IMR-90 (cell line): ENCODE results near the gene SNX32. TPM values are rescaled to one million over a fixed set of nuclear protein-coding genes. Genes with fewer than 3 reads are reported as not detected.

ENCODE experiments used
- ATAC-seq: fragments of 200-7000 bp; cut with Tn5 transposase; 2 replicates; pipeline ENCODE4 v1.9.1; 2020; ENCODE audit warnings: low read depth, mild to moderate bottlenecking, moderate library complexity
- BruUV-seq: library from RNA; stranded (reverse); fragments of 400-500 nt; replicated peaks from 2 replicates; lab custom pipeline; 2021; lab: Mats Ljungman, UMichigan
- CTCF ChIA-PET: fragments of 300-600 bp; formaldehyde crosslinking; extraction: SDS; loops from one replicate; lab custom pipeline; 2021; ENCODE audit warnings: antibody characterized with exemption; lab: Yijun Ruan, JAX
- POLR2A ChIA-PET: fragments of 300-600 bp; sonication (Branson Sonifier 250); formaldehyde crosslinking; loops from one replicate; lab custom pipeline; 2022; ENCODE audit warnings: antibody characterized with exemption; ENCODE audit not compliant: unreplicated experiment; lab: Charles Lee
- DNase-seq: peaks from one replicate; pipeline ENCODE4 v3.0.0; 2013
- H2AFZ ChIP-seq: replicated peaks from 2 replicates; pipeline ENCODE3; 2013; ENCODE audit warnings: low read length, mild to moderate bottlenecking; ENCODE audit not compliant: poor library complexity
- H2AK5ac ChIP-seq: 2 replicates; pipeline ENCODE4 v1.6.1; 2013; ENCODE audit warnings: low read depth, low read length, inconsistent platforms
- H2AK9ac ChIP-seq: replicated peaks from 2 replicates; pipeline ENCODE3; 2013; ENCODE audit warnings: mild to moderate bottlenecking, low read depth, low read length, moderate library complexity; ENCODE audit not compliant: poor library complexity
- H2BK120ac ChIP-seq: 2 replicates; pipeline ENCODE4 v1.6.1; 2013; ENCODE audit warnings: low read depth, low read length, inconsistent platforms
- H2BK15ac ChIP-seq: 3 replicates; pipeline ENCODE4 v1.6.1; 2013; ENCODE audit warnings: low read depth, low read length, inconsistent platforms
- H2BK20ac ChIP-seq: 2 replicates; pipeline ENCODE4 v1.6.1; 2013; ENCODE audit warnings: low read depth, mild to moderate bottlenecking, inconsistent platforms, low read length, moderate library complexity
- H2BK5ac ChIP-seq: 2 replicates; pipeline ENCODE4 v1.6.1; 2013; ENCODE audit warnings: mild to moderate bottlenecking, low read depth, low read length, inconsistent platforms; ENCODE audit not compliant: poor library complexity, severe bottlenecking
- H3K14ac ChIP-seq: replicated peaks from 2 replicates; pipeline ENCODE4 v1.6.1; 2013; ENCODE audit warnings: low read depth, low read length, inconsistent platforms
- H3K18ac ChIP-seq: 2 replicates; pipeline ENCODE4 v1.6.1; 2013; ENCODE audit warnings: low read depth, low read length, control low read depth
- H3K23ac ChIP-seq: 2 replicates; pipeline ENCODE4 v1.6.1; 2013; ENCODE audit warnings: low read depth, low read length, inconsistent platforms
- H3K27ac ChIP-seq: 2 replicates; pipeline ENCODE4 v1.5.1; 2013; ENCODE audit warnings: mild to moderate bottlenecking, control low read depth, low read length; ENCODE audit not compliant: insufficient read depth
- H3K27me3 ChIP-seq: 2 replicates; pipeline ENCODE4 v1.6.1; 2013; ENCODE audit warnings: low read length; ENCODE audit not compliant: control insufficient read depth, insufficient read depth
- H3K36me3 ChIP-seq: 2 replicates; pipeline ENCODE4 v1.6.1; 2013; ENCODE audit warnings: low read length, mixed read lengths; ENCODE audit not compliant: control insufficient read depth, insufficient read depth
- H3K4ac ChIP-seq: 2 replicates; pipeline ENCODE4 v1.6.1; 2013; ENCODE audit warnings: low read depth, low read length, inconsistent platforms
- H3K4me1 ChIP-seq: 2 replicates; pipeline ENCODE4 v1.6.1; 2013; ENCODE audit warnings: low read length, mixed read lengths; ENCODE audit not compliant: control insufficient read depth, insufficient read depth
- H3K4me2 ChIP-seq: 2 replicates; pipeline ENCODE4 v1.6.1; 2013; ENCODE audit warnings: low read depth, mild to moderate bottlenecking, control low read depth, low read length, moderate library complexity
- H3K4me3 ChIP-seq: 2 replicates; pipeline ENCODE4 v1.5.1; 2013; ENCODE audit warnings: low read depth, mild to moderate bottlenecking, control low read depth, low read length, moderate library complexity; ENCODE audit not compliant: insufficient read depth
- H3K56ac ChIP-seq: 2 replicates; pipeline ENCODE4 v1.6.1; 2013; ENCODE audit warnings: low read length, inconsistent platforms; ENCODE audit not compliant: insufficient read depth; ENCODE audit errors: extremely low read depth
- H3K79me1 ChIP-seq, 2 experiments: 2 replicates each; pipeline ENCODE4 v1.6.1; 2013; ENCODE audit warnings: low read length in 2 of 2, inconsistent platforms in 1 of 2, low read depth in 1 of 2
- H3K9ac ChIP-seq: 2 replicates; pipeline ENCODE4 v1.6.1; 2013; ENCODE audit warnings: low read depth, low read length, control low read depth
- H3K9me1 ChIP-seq: 2 replicates; pipeline ENCODE4 v1.6.1; 2013; ENCODE audit warnings: low read length, inconsistent platforms; ENCODE audit not compliant: insufficient read depth
- H3K9me3 ChIP-seq: 2 replicates; pipeline ENCODE4 v1.6.1; 2013; ENCODE audit warnings: low read length; ENCODE audit not compliant: control insufficient read depth, insufficient read depth
- H4K20me1 ChIP-seq: 2 replicates; pipeline ENCODE4 v1.6.1; 2013; ENCODE audit warnings: low read length, inconsistent platforms; ENCODE audit not compliant: insufficient read depth
- H4K5ac ChIP-seq: 2 replicates; pipeline ENCODE4 v1.6.1; 2013; ENCODE audit warnings: mild to moderate bottlenecking, low read depth, low read length, control low read depth
- H4K8ac ChIP-seq, 2 experiments: 2 replicates each; pipeline ENCODE4 v1.6.1; 2013; ENCODE audit warnings: low read depth in 2 of 2, low read length in 2 of 2, control low read depth in 1 of 2, inconsistent platforms in 1 of 2
- H4K91ac ChIP-seq: 2 replicates; pipeline ENCODE4 v1.6.1; 2013; ENCODE audit warnings: low read depth, low read length, inconsistent platforms; ENCODE audit not compliant: insufficient read depth
- MAFK ChIP-seq: IDR thresholded peaks from 2 replicates; pipeline ENCODE4 v1.6.1; 2012; ENCODE audit warnings: low read depth, low read length, improper control_type of control experiment
- NFE2L2 ChIP-seq: fragments of 150-350 bp; IDR thresholded peaks from 2 replicates; pipeline ENCODE4 v1.6.1; 2016; ENCODE audit warnings: low read depth, mild to moderate bottlenecking, low read length
- WGBS, 2 experiments: methylation state at CpG; one replicate each; pipeline versions ENCODE4 v1.1.5 to v1.1.7; 2013; ENCODE audit warnings: missing lambda C conversion rate in 2 of 2; ENCODE audit not compliant: insufficient read length in 1 of 2; ENCODE audit errors: extremely low coverage in 2 of 2; 5-methylcytosine and 5-hydroxymethylcytosine counted together
- dilution Hi-C: fragments of 300-500 bp; cut with HindIII; formaldehyde crosslinking; loops from one replicate; pipeline ENCODE4 v1.14.3; 2018; ENCODE audit warnings: low sequenced_read_pairs; ENCODE audit not compliant: unreplicated experiment
- in situ Hi-C: fragments of 300-500 bp; cut with MboI; formaldehyde crosslinking; loops from 3 replicates; pipeline ENCODE4 v1.14.3; 2019; ENCODE audit warnings: low sequenced_read_pairs, inconsistent platforms, mixed read lengths
- intact Hi-C: fragments of 100-400 bp; cut with micrococcal nuclease; formaldehyde crosslinking; loops from 2 replicates; pipeline ENCODE4 v1.10.0; 2022
- polyA plus RNA-seq, 3 experiments: library from polyadenylated mRNA; depleted of rRNA; stranded (reverse); fragments of >200 nt; gene quantifications; 2 replicates each; pipeline ENCODE4 v1.2.3, GENCODE V29; 2012; ENCODE audit warnings: low replicate concordance in 1 of 3
- total RNA-seq: library from RNA; depleted of rRNA; stranded (reverse); fragments of >200 nt; gene quantifications from 2 replicates; pipeline ENCODE4 v1.2.3, GENCODE V29; 2012

The SNX32 gene
- total and polyA plus RNA-seq, 2 of the 4 experiments (the other 2 are of a cell fraction): 0.36 to 0.79 TPM

- TF ChIP-seq MAFK: no peak
Measured at GRCh38 chr11:65803797-65804492, 29.8 kb upstream of the SNX32 start (continued).

GRCh38 chr11:65806979-65807378 is 26.8 kb upstream of the SNX32 start:
- ChIA-PET POLR2A (interaction anchor here (0.6 kb wide), 1 partner anchor 81 kb away, joined by 20 read pairs; the partner anchor contains the start of gene FIBP), CTCF (interaction anchor here (0.7 kb wide), 1 partner anchor 27 kb away, joined by 4 read pairs; no protein-coding TSS in a partner anchor)
- H3K4me2 ChIP-seq: no peak overlapping the region

More at GRCh38 chr11:65806979-65807378, 26.8 kb upstream of the SNX32 start:
- no peaks in the 10 kb centered on the region for H3K79me1 ChIP-seq
- H3K36me3 ChIP-seq: no peaks in the 10 kb centered on the region
- no peak overlapping the region for H3K18ac ChIP-seq
- H3K14ac ChIP-seq: no peak overlapping the region
- in situ Hi-C loops (no loop called here), dilution Hi-C loops (no loop called here), intact Hi-C loops (no loop called here)
- H3K56ac ChIP-seq: no peak overlapping the region
- H2AFZ ChIP-seq: no peak overlapping the region
- no peak overlapping the region for H2AK9ac ChIP-seq
- H4K5ac ChIP-seq: no peak overlapping the region
- no peak overlapping the region for H3K4me3 ChIP-seq
- no peak overlapping the region for H2AK5ac ChIP-seq
- H3K4me1 ChIP-seq: no peaks in the 10 kb centered on the region
- no peak overlapping the region for H2BK15ac ChIP-seq
- H3K27ac ChIP-seq: no peak overlapping the region
- H3K4ac ChIP-seq: no peak overlapping the region
- no peak overlapping the region for H3K9ac ChIP-seq
- ATAC-seq (no peak), DNase-seq (no peak)
- H4K20me1 ChIP-seq: no peaks in the 10 kb centered on the region
- H3K9me3 ChIP-seq: no peaks in the 10 kb centered on the region
- no TSS peak for BruUV-seq
- H3K9me1 ChIP-seq: peaks cover 3% of the 10 kb centered on the region; the same call in 1 of the 2 replicates
- no peak for TF ChIP-seq NFE2L2
- H4K8ac ChIP-seq: no peak overlapping the region
- no peak overlapping the region for H4K91ac ChIP-seq
- H2BK120ac ChIP-seq: no peak overlapping the region
- no peak overlapping the region for H2BK5ac ChIP-seq
- peaks cover 47% of the 10 kb centered on the region for H3K27me3 ChIP-seq
- 75% methylated on average over 4 of the region's 6 CpGs; no CpG with 5 or more reads in 1 of the 2 experiments for WGBS, 2 experiments
- H2BK20ac ChIP-seq: no peak overlapping the region
- no peak overlapping the region for H3K23ac ChIP-seq
